ENCODE results near the gene DLL4.

DLL4 gene

DNA sequence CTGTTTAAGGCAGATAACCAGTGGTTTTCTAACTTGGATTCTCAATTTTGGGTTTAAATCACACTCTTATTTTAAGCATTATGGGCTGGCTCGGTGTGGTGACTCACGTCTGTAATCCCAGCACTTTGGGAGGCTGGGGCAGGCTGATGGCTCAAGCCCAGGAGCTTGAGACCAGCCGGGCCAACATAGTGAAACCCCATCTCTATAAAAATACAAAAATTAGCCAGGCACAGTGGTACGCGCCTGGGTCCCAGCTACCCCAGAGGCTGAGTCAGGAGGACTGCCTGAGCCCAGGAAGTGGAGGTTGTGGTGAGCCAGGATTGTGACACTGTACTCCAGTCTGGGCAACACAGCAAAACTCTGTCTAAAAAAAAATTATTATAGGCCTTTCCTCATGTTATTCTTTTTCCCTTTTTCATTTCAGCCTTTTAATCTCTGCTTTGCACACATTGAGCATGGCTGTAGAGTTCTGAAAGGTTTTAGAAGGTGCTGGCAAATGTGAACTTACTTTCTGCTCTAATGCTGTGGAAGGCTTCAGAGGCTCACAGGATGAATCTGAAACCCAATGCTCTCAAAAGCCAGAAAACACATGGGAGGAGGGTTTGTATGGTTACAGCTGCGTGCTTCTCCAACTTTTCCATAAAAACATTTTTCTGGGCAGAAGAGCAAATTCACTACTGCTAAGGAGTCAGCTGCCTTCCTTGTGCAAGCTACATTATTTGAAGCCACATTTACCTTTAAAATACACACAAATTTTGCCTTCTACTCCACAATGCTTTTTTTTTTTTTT lies 56.6 kb downstream of the DLL4 start:
- H3K27ac ChIP-seq, result no peak overlapping the region

GRCh38 chr15:40986820-40987219 lies 57.7 kb downstream of the DLL4 start:
- Histone ChIP-seq H3K27me3 (ENCODE audit: insufficient read depth, low read depth, severe bottlenecking) (no peaks in the 10 kb centered on the region), H3K9me3 (ENCODE audit: severe bottlenecking) (no peaks in the 10 kb centered on the region), H3K4me3 (ENCODE audit: low read depth, low read length) (no peak overlapping the region), H3K27ac (no peak overlapping the region), H3K36me3 (peaks cover 69% of the 10 kb centered on the region)
- TF ChIP-seq, protein P1, sequence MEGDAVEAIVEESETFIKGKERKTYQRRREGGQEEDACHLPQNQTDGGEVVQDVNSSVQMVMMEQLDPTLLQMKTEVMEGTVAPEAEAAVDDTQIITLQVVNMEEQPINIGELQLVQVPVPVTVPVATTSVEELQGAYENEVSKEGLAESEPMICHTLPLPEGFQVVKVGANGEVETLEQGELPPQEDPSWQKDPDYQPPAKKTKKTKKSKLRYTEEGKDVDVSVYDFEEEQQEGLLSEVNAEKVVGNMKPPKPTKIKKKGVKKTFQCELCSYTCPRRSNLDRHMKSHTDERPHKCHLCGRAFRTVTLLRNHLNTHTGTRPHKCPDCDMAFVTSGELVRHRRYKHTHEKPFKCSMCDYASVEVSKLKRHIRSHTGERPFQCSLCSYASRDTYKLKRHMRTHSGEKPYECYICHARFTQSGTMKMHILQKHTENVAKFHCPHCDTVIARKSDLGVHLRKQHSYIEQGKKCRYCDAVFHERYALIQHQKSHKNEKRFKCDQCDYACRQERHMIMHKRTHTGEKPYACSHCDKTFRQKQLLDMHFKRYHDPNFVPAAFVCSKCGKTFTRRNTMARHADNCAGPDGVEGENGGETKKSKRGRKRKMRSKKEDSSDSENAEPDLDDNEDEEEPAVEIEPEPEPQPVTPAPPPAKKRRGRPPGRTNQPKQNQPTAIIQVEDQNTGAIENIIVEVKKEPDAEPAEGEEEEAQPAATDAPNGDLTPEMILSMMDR (IDR thresholded peaks at IDR 0.05; ENCODE audit: low read depth, low read length), result no peak
- no peak for DNase-seq

More for the DNA sequence above, 56.6 kb downstream of the DLL4 start:
- Histone ChIP-seq H3K27me3 (ENCODE audit: insufficient read depth, low read depth, severe bottlenecking) (no peaks in the 10 kb centered on the region), H3K4me3 (ENCODE audit: low read depth, low read length) (no peak overlapping the region), H3K36me3 (peaks cover 72% of the 10 kb centered on the region), H3K9me3 (ENCODE audit: severe bottlenecking) (no peaks in the 10 kb centered on the region)
- no peak for DNase-seq
- TF ChIP-seq, protein P1 (IDR thresholded peaks at IDR 0.05; ENCODE audit: low read depth, low read length), result no peak

DNA sequence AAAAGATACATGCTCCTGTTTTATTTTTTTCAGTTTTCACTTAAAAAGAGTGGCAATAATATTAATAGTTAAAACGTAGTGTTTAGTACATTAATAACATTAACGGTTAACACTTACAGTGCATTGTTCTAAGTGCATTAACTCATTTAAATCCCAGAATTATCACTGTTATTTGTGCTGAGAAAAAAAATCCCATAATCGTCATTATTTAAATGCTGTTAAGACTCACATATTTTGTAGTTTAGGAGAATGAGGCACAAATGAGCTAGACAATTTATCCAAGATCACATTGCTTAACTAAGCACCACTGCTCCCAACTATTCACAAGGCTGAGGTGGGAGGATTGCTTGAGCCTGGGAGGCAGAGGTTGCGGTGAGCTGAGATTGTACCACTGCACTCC lies 59.0 kb downstream of the DLL4 start:
- Histone ChIP-seq H3K27ac (no peak overlapping the region), H3K4me3 (ENCODE audit: low read depth, low read length) (no peak overlapping the region), H3K27me3 (ENCODE audit: insufficient read depth, low read depth, severe bottlenecking) (no peaks in the 10 kb centered on the region), H3K9me3 (ENCODE audit: severe bottlenecking) (no peaks in the 10 kb centered on the region), H3K36me3 (peaks cover 56% of the 10 kb centered on the region)
- no peak for DNase-seq
- TF ChIP-seq, protein P1 (IDR thresholded peaks at IDR 0.05; ENCODE audit: low read depth, low read length), result no peak

Data from WERI-Rb-1 (cell line).